H1 (cell line): ENCODE data around the gene FRMPD4. TPM values are rescaled to one million over a fixed set of nuclear protein-coding genes. Genes with fewer than 3 reads are reported as not detected.
A peak's percentile ranks its signal among the peaks of the same experiment; 100 is the strongest.

Experiments
- CTCF ChIA-PET: fragments of 300-600 bp; sonication (Branson Sonifier 250); formaldehyde crosslinking; loops from one replicate; lab custom pipeline; 2021; ENCODE audit not compliant: partially characterized antibody; lab: Charles Lee
- POLR2A ChIA-PET: fragments of 300-600 bp; sonication (Branson Sonifier 250); formaldehyde crosslinking; loops from one replicate; lab custom pipeline; 2021; ENCODE audit warnings: inconsistent platforms; ENCODE audit not compliant: partially characterized antibody; lab: Charles Lee
- DNase-seq, 2 experiments: peaks; one replicate each; pipeline versions ENCODE4 v3.0.0 to v3.0.0-alpha.2; 2010 to 2022; ENCODE audit warnings: low spot score in 2 of 2, low read depth in 1 of 2, mixed read lengths in 1 of 2
- FAIRE-seq: peaks from 2 replicates; lab custom pipeline; 2011; peaks lifted over from hg19 to GRCh38; lab: Jason Lieb, UNC
- H2AFZ ChIP-seq: 2 replicates; pipeline ENCODE4 v1.8.1; 2012; ENCODE audit warnings: low read length, inconsistent platforms
- H2AK5ac ChIP-seq: 2 replicates; pipeline ENCODE4 v1.6.1; 2013; ENCODE audit warnings: low read depth, low read length
- H2BK120ac ChIP-seq: replicated peaks from 2 replicates; pipeline ENCODE3; 2013; ENCODE audit warnings: low read depth, low read length, inconsistent platforms
- H2BK12ac ChIP-seq: 2 replicates; pipeline ENCODE4 v1.6.1; 2013; ENCODE audit warnings: low read depth, low read length
- H2BK15ac ChIP-seq: 2 replicates; pipeline ENCODE4 v1.6.1; 2013; ENCODE audit warnings: low read length
- H2BK20ac ChIP-seq: 2 replicates; pipeline ENCODE4 v1.6.1; 2013; ENCODE audit warnings: low read length
- H2BK5ac ChIP-seq: 2 replicates; pipeline ENCODE4 v1.6.1; 2013; ENCODE audit warnings: low read depth, low read length
- H3K14ac ChIP-seq: 2 replicates; pipeline ENCODE4 v1.6.1; 2013; ENCODE audit warnings: inconsistent platforms; ENCODE audit not compliant: insufficient read length
- H3K18ac ChIP-seq: 2 replicates; pipeline ENCODE4 v1.6.1; 2013; ENCODE audit warnings: low read length; ENCODE audit errors: extremely low read depth
- H3K23ac ChIP-seq: 2 replicates; pipeline ENCODE4 v1.6.1; 2013; ENCODE audit warnings: inconsistent platforms; ENCODE audit not compliant: insufficient read length
- H3K23me2 ChIP-seq: 2 replicates; pipeline ENCODE4 v1.6.1; 2013; ENCODE audit warnings: low read depth, low read length
- H3K27ac ChIP-seq: 2 replicates; pipeline ENCODE4 v1.6.1; 2011; ENCODE audit warnings: low read depth, low read length, inconsistent platforms
- H3K27me3 ChIP-seq, 4 experiments: replicated peaks in 1 of 4; 1 replicate in 1 of 4; 2 replicates in 3 of 4; pipeline versions ENCODE4 v1.6.1 to v1.8.1; 2011 to 2013; ENCODE audit warnings: low read length in 3 of 4, mild to moderate bottlenecking in 3 of 4, inconsistent platforms in 2 of 4, mixed read lengths in 2 of 4, moderate library complexity in 1 of 4; ENCODE audit not compliant: control insufficient read depth in 3 of 4, insufficient read depth in 3 of 4; ENCODE audit errors: extremely low read depth in 1 of 4
- H3K36me3 ChIP-seq, 4 experiments: 2 replicates each; pipeline versions ENCODE4 v1.6.1 to v1.8.1; 2011 to 2013; ENCODE audit warnings: mild to moderate bottlenecking in 4 of 4, low read length in 3 of 4, moderate library complexity in 2 of 4, control low read depth in 1 of 4, inconsistent platforms in 1 of 4; ENCODE audit not compliant: insufficient read depth in 4 of 4, control insufficient read depth in 2 of 4
- H3K4ac ChIP-seq: replicated peaks from 2 replicates; pipeline ENCODE3; 2013; ENCODE audit warnings: low read length, low read depth, mixed read lengths, inconsistent platforms; ENCODE audit not compliant: insufficient read length
- H3K4me1 ChIP-seq, 4 experiments: replicated peaks in 1 of 4; 1 replicate in 1 of 4; 2 replicates in 3 of 4; pipeline versions ENCODE4 v1.6.1 to v1.8.1; 2011 to 2013; ENCODE audit warnings: low read length in 3 of 4, inconsistent platforms in 2 of 4, mixed read lengths in 1 of 4; ENCODE audit not compliant: insufficient read depth in 4 of 4, control insufficient read depth in 3 of 4
- H3K4me2 ChIP-seq, 2 experiments: 2 replicates each; pipeline versions ENCODE4 v1.6.1 to v1.8.1; 2011 to 2013; ENCODE audit warnings: low read depth in 2 of 2, low read length in 2 of 2, control low read depth in 1 of 2, inconsistent platforms in 1 of 2, mild to moderate bottlenecking in 1 of 2; ENCODE audit not compliant: insufficient read depth in 1 of 2
- H3K4me3 ChIP-seq, 4 experiments: fragments of 200-600, 300-600 bp in 1 of 4; sonication (generic), shearing (Covaris generic), sonication (Bioruptor Twin) in 1 of 4; 2 replicates each; pipeline versions ENCODE4 v1.5.1 to v1.8.1; 2011 to 2016; ENCODE audit warnings: low read length in 4 of 4, low read depth in 3 of 4, control low read depth in 2 of 4, inconsistent platforms in 2 of 4, mild to moderate bottlenecking in 2 of 4, mixed read lengths in 1 of 4, moderate library complexity in 1 of 4; ENCODE audit not compliant: insufficient read depth in 2 of 4; ENCODE audit errors: extremely low read depth in 1 of 4
- H3K56ac ChIP-seq: replicated peaks from 2 replicates; pipeline ENCODE3; 2013; ENCODE audit warnings: low read depth, mild to moderate bottlenecking, mixed read lengths, low read length, inconsistent platforms; ENCODE audit not compliant: insufficient read length
- H3K79me1 ChIP-seq: 2 replicates; pipeline ENCODE4 v1.6.1; 2013; ENCODE audit warnings: low read depth, low read length, control low read depth
- H3K79me2 ChIP-seq, 2 experiments: 2 replicates each; pipeline versions ENCODE4 v1.6.1 to v1.8.1; 2012 to 2013; ENCODE audit warnings: low read length in 2 of 2, mild to moderate bottlenecking in 2 of 2, inconsistent platforms in 1 of 2; ENCODE audit not compliant: insufficient read depth in 2 of 2, control insufficient read depth in 1 of 2
- H3K9ac ChIP-seq, 4 experiments: replicated peaks in 1 of 4; 1 replicate in 1 of 4; 2 replicates in 3 of 4; pipeline versions ENCODE4 v1.6.1 to v1.8.1; 2011 to 2013; ENCODE audit warnings: low read depth in 3 of 4, low read length in 3 of 4, control low read depth in 2 of 4, mild to moderate bottlenecking in 2 of 4, moderate library complexity in 2 of 4, inconsistent platforms in 1 of 4; ENCODE audit errors: extremely low read depth in 1 of 4
- H3K9me3 ChIP-seq, 2 experiments: 2 replicates each; pipeline versions ENCODE4 v1.6.1 to v1.8.1; 2012 to 2013; ENCODE audit warnings: mild to moderate bottlenecking in 2 of 2, moderate library complexity in 2 of 2, control low read depth in 1 of 2, inconsistent platforms in 1 of 2, low read depth in 1 of 2, low read length in 1 of 2, mixed read lengths in 1 of 2; ENCODE audit not compliant: insufficient read depth in 2 of 2
- H4K20me1 ChIP-seq, 2 experiments: replicated peaks in 1 of 2; 2 replicates each; pipeline versions ENCODE3 to v1.8.1; 2011 to 2013; ENCODE audit warnings: inconsistent platforms in 2 of 2, low read length in 2 of 2, mild to moderate bottlenecking in 1 of 2; ENCODE audit not compliant: insufficient read depth in 2 of 2, control insufficient read depth in 1 of 2
- H4K5ac ChIP-seq: 2 replicates; pipeline ENCODE4 v1.6.1; 2013; ENCODE audit warnings: low read length, low read depth, mixed read lengths, inconsistent platforms; ENCODE audit not compliant: insufficient read length
- H4K8ac ChIP-seq: 2 replicates; pipeline ENCODE4 v1.8.0; 2013; ENCODE audit warnings: mild to moderate bottlenecking, moderate library complexity, low read length, inconsistent platforms; ENCODE audit not compliant: insufficient read depth; ENCODE audit errors: extremely low read depth
- H4K91ac ChIP-seq: replicated peaks from 2 replicates; pipeline ENCODE3; 2013; ENCODE audit warnings: low read length, mixed read lengths, inconsistent platforms; ENCODE audit not compliant: insufficient read length
- CREB1 ChIP-seq: IDR thresholded peaks from 2 replicates; pipeline ENCODE4 v1.6.1; 2012; ENCODE audit warnings: inconsistent platforms
- GABPA ChIP-seq: IDR thresholded peaks from 2 replicates; pipeline ENCODE4 v1.6.1; 2011; ENCODE audit warnings: mild to moderate bottlenecking, low read length, moderate library complexity, borderline replicate concordance; ENCODE audit not compliant: insufficient read depth
- JUN ChIP-seq: IDR thresholded peaks from 2 replicates; pipeline ENCODE4 v1.6.1; 2011; ENCODE audit warnings: low read depth, mild to moderate bottlenecking, improper control_type of control experiment, low read length
- JUND ChIP-seq: IDR thresholded peaks from 2 replicates; pipeline ENCODE4 v1.6.1; 2011; ENCODE audit warnings: mild to moderate bottlenecking, improper control_type of control experiment, low read length
- MAFK ChIP-seq: IDR thresholded peaks from 2 replicates; pipeline ENCODE4 v1.6.1; 2012; ENCODE audit warnings: low read depth, mild to moderate bottlenecking, improper control_type of control experiment, low read length
- NRF1 ChIP-seq: IDR thresholded peaks from 2 replicates; pipeline ENCODE4 v1.6.1; 2011; ENCODE audit warnings: mild to moderate bottlenecking, low read depth, low read length, improper control_type of control experiment
- USF2 ChIP-seq: IDR thresholded peaks from 2 replicates; pipeline ENCODE4 v1.6.1; 2011; ENCODE audit warnings: low read length, improper control_type of control experiment
- YY1 ChIP-seq: IDR thresholded peaks from 2 replicates; pipeline ENCODE4 v1.6.1; 2011; ENCODE audit warnings: low read depth, mild to moderate bottlenecking, low read length
- WGBS, 2 experiments: shearing (Covaris generic) in 1 of 2; methylation state at CpG; one replicate each; pipeline versions ENCODE4 v1.1.6 to v1.1.7; 2013 to 2015; ENCODE audit warnings: low lambda C conversion rate in 2 of 2, mixed read lengths in 2 of 2, inconsistent platforms in 1 of 2, low coverage in 1 of 2, missing lambda C conversion rate in 1 of 2; ENCODE audit not compliant: insufficient replicate concordance in 2 of 2, insufficient coverage in 1 of 2, insufficient read length in 1 of 2; ENCODE audit errors: extremely low coverage in 1 of 2, missing lambda C conversion rate in 1 of 2; 5-methylcytosine and 5-hydroxymethylcytosine counted together
- polyA plus RNA-seq, 7 experiments: library from polyadenylated mRNA; depleted of rRNA in 3 of 7; stranded (reverse) in 5 of 7; unstranded in 2 of 7; fragments of >200 nt in 5 of 7; fragments of 200-250 nt in 2 of 7; gene quantifications; 1 replicate in 5 of 7; 2 replicates in 1 of 7; 4 replicates in 1 of 7; pipeline versions ENCODE4 v1.2.1 to v1.2.3, GENCODE V29; 2011 to 2013; ENCODE audit warnings: missing spikeins in 2 of 7, mixed read lengths in 2 of 7
- total RNA-seq: library from RNA; stranded (reverse); fragmentation: NEBNext Ultra II Directional; extraction: Animal tissue kit (Norgen Biotek cat#: 25700); gene quantifications from 2 replicates; pipeline ENCODE4 v1.2.1, GENCODE V29; 2021

The FRMPD4 gene
- total and polyA plus RNA-seq, 2 of the 8 experiments (the other 6 are each of a cell fraction or from before 2014, with no cell fraction given) = 0.02 to 0.37 TPM

- Histone ChIP-seq H4K8ac (no peak overlapping the region), H3K9me3 (no peaks in the 10 kb centered on the region), H3K4me1 (no peaks in the 10 kb centered on the region), H2BK120ac (no peak overlapping the region), H2BK5ac (no peak overlapping the region), H3K4me3 (no peak overlapping the region), H3K27me3 (no peaks in the 10 kb centered on the region), H3K23ac (no peak overlapping the region), H2AK5ac (no peak overlapping the region), H3K36me3 (no peaks in the 10 kb centered on the region), H3K27ac (no peak overlapping the region), H3K18ac (no peak overlapping the region), H2BK20ac (no peak overlapping the region), H2BK15ac (no peak overlapping the region), H2BK12ac (no peak overlapping the region), H3K14ac (no peak overlapping the region), H3K4ac (no peak overlapping the region), H3K56ac (no peak overlapping the region), H2AFZ (no peak overlapping the region), H4K91ac (no peak overlapping the region), H4K20me1 (no peaks in the 10 kb centered on the region), H3K23me2 (no peaks in the 10 kb centered on the region), H3K79me1 (no peaks in the 10 kb centered on the region), H3K4me2 (no peak overlapping the region), H3K9ac (no peak overlapping the region), H4K5ac (no peak overlapping the region), H3K79me2 (no peaks in the 10 kb centered on the region)
- FAIRE-seq (peak; percentile 7), DNase-seq (no peak)
- 91% methylated on average over 3 of the region's 3 CpGs; no CpG with 5 or more reads in 1 of the 2 experiments for WGBS, 2 experiments
- POLR2A ChIA-PET = no interaction called here
- CTCF ChIA-PET = no interaction called here
- TF ChIP-seq NRF1 (no peak), JUN (no peak), GABPA (no peak), MAFK (no peak), JUND (no peak), YY1 (no peak), USF2 (no peak), CREB1 (no peak)
These were observed 442.3 kb downstream of the FRMPD4 start for GRCh38 chrX:12580548-12580947.
